HG03558 (cell line): ENCODE data around the gene PTPRM.

Source experiments
- ATAC-seq: cut with Tn5 transposase; IDR thresholded peaks from one replicate; pipeline ENCODE4 v1.9.1; 2021; ENCODE audit warnings: moderate number of reproducible peaks; ENCODE audit not compliant: unreplicated experiment; ENCODE audit errors: extremely low read depth

Gene PTPRM

GRCh38 chr18:7624697-7625096 is 57.6 kb downstream of the PTPRM start:
- no peak for ATAC-seq

- ATAC-seq, result no peak
Measured at GRCh38 chr18:7626175-7626921, 59.2 kb downstream of the PTPRM start.

DNA sequence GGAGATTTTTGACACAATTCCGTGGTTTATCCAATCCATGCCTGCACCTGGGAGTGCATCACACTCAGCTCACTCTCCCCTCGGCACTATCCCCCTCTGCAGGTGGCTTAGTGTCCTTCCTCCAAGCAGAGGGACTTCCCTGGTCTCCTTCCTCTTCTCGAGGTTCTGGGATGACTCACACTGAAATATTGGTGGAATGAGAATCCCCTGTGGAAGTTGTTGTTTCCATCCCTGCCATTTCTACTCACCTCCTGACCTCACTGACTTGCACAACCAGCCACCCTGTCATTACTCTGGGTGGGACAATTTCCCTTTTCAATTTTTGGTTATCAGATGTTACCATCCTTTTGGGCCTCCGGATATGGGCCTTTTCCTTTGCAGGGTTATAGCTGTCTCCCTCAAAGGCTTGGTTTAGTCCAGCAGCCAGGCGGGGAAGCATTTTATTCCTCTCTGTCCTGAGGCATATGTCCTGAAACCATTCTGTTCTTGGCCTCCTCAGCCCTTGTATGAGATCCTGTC is 59.9 kb downstream of the PTPRM start:
- ATAC-seq, result no peak

- no peak for ATAC-seq
Measured at GRCh38 chr18:7629416-7629815, 62.3 kb downstream of the PTPRM start.

- ATAC-seq, result no peak
Measured at GRCh38 chr18:7630731-7631442, 63.8 kb downstream of the PTPRM start.

DNA sequence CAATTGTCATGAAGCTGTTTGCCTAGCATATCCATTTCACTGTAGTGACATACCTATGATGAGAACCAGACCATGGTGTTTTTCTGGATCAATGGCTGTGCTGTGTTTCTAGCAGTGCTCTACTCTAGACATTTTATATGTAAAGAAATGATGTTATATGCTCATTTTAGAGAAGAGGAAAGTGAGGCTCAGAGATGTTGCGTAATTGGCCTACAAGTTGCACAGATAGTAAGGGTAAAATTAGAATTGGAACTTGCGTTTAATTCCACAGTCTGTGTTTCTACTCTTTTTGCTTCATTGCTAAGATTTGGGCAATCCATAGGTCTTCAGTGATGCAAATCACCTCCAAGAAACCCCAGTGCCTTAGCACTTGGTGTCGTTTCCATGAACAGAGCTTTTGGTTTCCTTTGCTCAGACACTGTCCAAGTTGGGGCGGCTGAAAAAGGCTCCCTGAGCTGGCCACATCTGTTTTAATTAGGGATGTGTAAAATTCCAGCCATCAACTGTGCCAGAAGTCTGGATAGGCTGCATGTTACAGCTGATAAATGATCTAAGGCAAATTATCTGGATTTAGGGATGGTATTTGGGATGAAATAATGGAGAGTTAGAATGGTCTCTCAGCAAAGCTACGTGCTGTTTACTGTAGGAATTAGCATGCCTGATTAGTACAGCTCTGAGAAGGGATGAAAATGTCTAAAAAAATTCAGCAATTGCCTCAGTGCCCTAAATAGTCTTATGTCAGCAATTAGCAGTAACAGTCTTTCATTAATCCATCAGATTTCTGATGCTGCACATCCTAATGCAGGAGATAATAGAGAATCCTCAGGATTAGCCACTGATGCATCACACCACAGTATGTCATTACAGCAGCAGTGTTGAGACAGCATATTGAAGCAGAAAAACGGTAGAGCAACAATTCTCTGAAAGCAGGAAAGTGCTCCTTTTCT is 65.3 kb downstream of the PTPRM start:
- no peak for ATAC-seq

DNA sequence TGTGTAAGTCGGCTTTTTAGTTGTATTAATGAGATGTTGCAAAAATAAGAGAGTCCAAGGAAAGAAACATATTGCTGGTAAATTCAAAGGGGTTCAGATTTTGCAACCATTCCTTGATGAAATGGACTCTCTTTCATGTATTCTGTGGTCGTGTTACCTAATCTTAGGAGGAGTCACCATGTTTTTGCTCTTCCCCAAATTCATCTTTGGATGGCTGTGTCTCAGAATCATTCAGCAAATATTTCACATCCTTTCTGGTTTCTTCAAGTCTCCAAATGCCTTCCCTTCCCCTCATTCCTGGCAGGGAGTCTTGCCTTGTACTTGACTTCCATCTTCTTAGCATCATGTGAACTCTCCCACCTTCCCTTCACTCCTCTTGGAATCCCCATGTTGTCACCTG is 66.1 kb downstream of the PTPRM start:
- no peak for ATAC-seq

DNA sequence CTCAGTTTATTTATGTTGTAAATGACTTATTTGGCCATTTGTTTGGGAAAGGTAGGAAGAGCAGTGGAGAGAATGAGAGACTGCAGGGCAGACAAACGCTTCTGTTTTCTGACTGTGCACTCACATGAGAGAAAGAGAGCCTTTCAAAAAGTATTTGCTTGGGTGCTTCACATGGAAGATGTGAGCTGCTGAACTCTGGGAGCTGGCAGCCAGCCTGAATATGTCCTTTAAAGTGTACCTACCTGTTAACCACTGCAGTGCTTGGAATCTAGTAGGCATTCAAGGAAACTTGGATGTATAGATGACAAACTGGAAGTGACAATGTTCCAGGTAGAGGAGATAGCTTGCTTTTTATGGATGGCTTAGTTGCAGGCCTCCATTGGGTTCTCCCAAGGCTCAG is 68.8 kb downstream of the PTPRM start:
- no peak for ATAC-seq

GRCh38 chr18:7637269-7637668 is 70.2 kb downstream of the PTPRM start:
- no peak for ATAC-seq

DNA sequence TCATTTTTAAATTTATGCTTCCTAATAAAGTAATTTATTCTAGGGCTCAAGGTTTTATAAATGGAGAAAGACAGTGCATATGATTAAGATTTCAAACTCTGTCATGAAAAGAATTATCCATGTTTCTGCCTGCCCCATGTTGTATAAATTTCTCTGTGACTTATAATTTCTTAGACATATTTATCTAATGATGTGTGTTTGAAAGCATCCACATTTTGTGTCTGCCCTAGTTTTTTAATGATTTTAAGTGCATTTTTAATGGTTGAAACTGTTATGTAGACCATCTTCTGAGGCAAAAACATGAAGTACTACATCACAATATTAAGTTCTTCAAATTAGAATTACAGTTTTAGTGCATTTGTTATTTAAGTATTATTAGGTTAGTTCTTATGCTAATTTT is 71.2 kb downstream of the PTPRM start:
- ATAC-seq, result no peak

DNA sequence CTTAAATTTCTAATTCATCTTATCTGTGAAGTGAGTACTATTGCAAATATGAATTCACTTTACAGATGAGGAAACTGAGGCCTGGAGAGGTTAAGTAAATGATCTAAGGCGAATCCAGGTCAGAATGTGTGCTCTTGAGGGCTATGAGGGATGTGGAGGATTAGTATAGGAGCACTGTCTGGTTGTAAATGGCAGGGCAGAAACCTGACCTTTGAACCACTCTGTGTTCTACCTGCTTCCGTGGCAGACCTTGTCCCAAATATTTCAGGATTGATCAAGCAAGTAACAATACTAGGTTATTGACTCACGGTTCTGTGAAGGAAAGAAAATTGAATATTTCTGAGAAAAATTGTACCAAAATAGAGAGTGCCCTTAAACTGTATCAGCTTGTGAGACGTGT is 74.7 kb downstream of the PTPRM start:
- ATAC-seq, result no peak

DNA sequence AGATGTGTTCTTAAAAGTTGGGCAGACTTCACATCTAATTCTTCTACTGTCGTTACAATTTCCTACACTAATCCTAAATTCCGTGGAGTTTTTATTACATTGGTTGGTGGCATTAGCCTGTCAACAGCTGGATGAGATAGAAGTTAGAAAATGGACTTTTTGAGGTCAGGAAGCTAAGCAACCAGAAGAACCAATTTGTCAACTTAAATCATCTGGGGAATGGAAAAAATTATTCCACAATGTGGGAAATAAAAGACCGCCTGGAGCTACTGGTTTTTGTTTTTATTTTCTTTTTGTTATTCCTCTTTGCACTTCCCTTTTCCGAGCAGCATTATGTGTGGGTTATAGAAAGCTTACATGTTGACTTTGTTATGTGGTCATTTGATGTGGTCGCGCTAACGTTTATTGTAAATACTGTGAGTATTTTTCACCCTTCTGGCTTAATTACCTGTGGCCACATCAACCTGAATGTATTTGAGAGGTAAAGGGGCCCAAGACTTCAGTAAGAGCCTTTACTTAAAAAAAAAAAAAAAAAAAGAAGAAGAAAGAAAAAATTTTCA is 75.3 kb downstream of the PTPRM start:
- no peak for ATAC-seq

GRCh38 chr18:7645756-7646155 is 78.6 kb downstream of the PTPRM start:
- no peak for ATAC-seq

GRCh38 chr18:7646174-7646886 is 79.2 kb downstream of the PTPRM start:
- ATAC-seq, result no peak

DNA sequence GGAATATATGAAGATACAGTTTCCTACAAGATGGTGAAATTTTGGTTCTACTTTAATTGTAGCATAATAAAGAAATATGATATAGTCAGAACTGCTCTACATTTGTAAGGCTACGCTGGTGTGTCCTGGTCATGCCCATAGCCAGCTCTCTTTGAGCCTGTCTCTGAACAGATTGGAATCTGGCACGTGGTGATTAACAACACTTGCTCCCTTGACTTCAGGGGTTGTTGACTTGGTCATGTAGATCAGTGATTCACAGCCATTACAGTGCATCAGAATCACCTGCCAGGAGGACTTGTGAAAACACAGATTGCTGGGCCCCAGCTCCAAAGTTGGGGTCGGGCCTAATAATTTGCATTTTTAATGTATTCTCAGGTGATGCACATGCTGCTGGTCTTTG is 80.4 kb downstream of the PTPRM start:
- no peak for ATAC-seq

DNA sequence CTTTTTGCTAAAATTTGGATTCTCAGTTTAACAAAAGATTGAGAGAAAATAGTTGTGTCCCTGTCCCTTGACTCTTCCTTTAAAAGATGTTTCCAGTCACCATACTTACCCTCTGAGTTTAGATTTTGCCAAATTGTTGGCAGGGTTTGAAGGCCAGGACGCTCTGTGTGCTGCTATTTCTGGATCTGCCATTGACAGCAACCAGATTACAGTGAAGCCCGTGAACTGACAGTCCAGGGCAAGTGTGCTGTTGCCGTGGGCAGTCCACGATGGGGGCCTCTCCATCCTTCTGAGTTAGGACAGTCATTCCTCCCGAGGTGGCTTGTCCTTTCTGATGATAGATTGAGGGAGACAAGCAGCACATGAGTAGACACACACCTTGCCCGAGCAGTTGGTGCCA is 89.9 kb downstream of the PTPRM start:
- ATAC-seq, result no peak

- ATAC-seq, result no peak
Measured at GRCh38 chr18:7657937-7658336, 90.8 kb downstream of the PTPRM start.

GRCh38 chr18:7658701-7659100 is 91.6 kb downstream of the PTPRM start:
- no peak for ATAC-seq

DNA sequence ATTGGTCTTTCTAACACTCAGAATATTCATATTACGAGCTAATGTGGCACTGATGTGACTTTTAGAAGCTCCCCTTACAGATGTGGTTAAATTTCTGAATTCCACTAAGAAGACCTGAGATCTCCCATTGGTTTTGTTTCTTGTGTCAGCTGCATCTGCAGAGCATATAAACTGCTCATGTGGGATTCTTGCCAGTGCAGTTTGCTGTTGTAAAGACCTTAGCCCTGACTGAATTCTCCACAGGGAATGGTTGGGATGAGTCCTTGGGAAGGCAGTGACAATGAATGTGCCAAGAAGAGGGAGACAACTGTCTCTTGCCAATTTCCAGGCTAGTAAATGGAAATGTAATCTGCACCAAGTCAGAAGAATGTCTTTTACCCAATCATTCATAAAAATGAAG is 94.1 kb downstream of the PTPRM start:
- no peak for ATAC-seq

- no peak for ATAC-seq
Measured at GRCh38 chr18:7662866-7663265, 95.8 kb downstream of the PTPRM start.
